Vagina (tissue), 2 donors: ENCODE results near the gene DLL1. TPM values are rescaled to one million over a fixed set of nuclear protein-coding genes. Genes with fewer than 3 reads are reported as not detected.

Source experiments
- DNase-seq, 2 donors: peaks; one replicate each; pipeline ENCODE4 v3.0.0-alpha.2; 2017; ENCODE audit errors: extremely low spot score in 2 of 2
- H3K27ac ChIP-seq: fragments of 200-600 bp; sonication (generic); one replicate; pipeline ENCODE4 v1.5.1; 2019
- H3K27me3 ChIP-seq: fragments of 200-600 bp; sonication (generic); one replicate; pipeline ENCODE4 v1.5.1; 2019
- H3K36me3 ChIP-seq, 2 donors: fragments of 200-600 bp; sonication (generic); one replicate each; pipeline ENCODE4 v1.5.1; 2017 to 2019
- H3K4me1 ChIP-seq: fragments of 200-600 bp; sonication (generic); one replicate; pipeline ENCODE4 v1.5.1; 2019
- H3K4me3 ChIP-seq, 2 donors: fragments of 200-600 bp; sonication (generic); 1 replicate in 1 of 2; 2 replicates in 1 of 2; pipeline ENCODE4 v1.5.1; 2016 to 2019
- H3K9me3 ChIP-seq: fragments of 200-600 bp; sonication (generic); one replicate; pipeline ENCODE4 v1.5.1; 2019
- POLR2A ChIP-seq, 2 donors: fragments of 450-650 bp; IDR thresholded peaks; one replicate each; pipeline ENCODE4 v1.6.1; 2017; ENCODE audit warnings: antibody characterized with exemption in 2 of 2, mild to moderate bottlenecking in 2 of 2, moderate library complexity in 2 of 2
- POLR2AphosphoS5 ChIP-seq, 2 donors: sonication (generic); formaldehyde crosslinking; IDR thresholded peaks; one replicate each; pipeline ENCODE4 v1.9.0; 2017; ENCODE audit warnings: antibody characterized with exemption in 2 of 2, mild to moderate bottlenecking in 2 of 2, low read depth in 1 of 2; ENCODE audit not compliant: insufficient read depth in 1 of 2
- intact Hi-C: fragments of 100-400 bp; cut with DNase I; formaldehyde crosslinking; loops from one replicate; pipeline ENCODE4 v1.15.1; 2023
- total RNA-seq: library from RNA; depleted of rRNA; stranded (reverse); fragments of >200 nt; gene quantifications from one replicate; pipeline ENCODE4 v1.2.3, GENCODE V29; 2016
- TF ChIP-seq, protein P1 (sequence below), 3 experiments: fragments of 450-650 bp in 2 of 3; fragments of 200-600 bp in 1 of 3; sonication (generic) in 1 of 3; IDR thresholded peaks; one replicate each; pipeline ENCODE4 v1.5.1; 2017 to 2019; ENCODE audit warnings: antibody characterized with exemption in 3 of 3, mild to moderate bottlenecking in 2 of 3, moderate library complexity in 2 of 3

Gene DLL1
- total RNA-seq, 1 donor from 2014 or later = 43.5 TPM

DNA sequence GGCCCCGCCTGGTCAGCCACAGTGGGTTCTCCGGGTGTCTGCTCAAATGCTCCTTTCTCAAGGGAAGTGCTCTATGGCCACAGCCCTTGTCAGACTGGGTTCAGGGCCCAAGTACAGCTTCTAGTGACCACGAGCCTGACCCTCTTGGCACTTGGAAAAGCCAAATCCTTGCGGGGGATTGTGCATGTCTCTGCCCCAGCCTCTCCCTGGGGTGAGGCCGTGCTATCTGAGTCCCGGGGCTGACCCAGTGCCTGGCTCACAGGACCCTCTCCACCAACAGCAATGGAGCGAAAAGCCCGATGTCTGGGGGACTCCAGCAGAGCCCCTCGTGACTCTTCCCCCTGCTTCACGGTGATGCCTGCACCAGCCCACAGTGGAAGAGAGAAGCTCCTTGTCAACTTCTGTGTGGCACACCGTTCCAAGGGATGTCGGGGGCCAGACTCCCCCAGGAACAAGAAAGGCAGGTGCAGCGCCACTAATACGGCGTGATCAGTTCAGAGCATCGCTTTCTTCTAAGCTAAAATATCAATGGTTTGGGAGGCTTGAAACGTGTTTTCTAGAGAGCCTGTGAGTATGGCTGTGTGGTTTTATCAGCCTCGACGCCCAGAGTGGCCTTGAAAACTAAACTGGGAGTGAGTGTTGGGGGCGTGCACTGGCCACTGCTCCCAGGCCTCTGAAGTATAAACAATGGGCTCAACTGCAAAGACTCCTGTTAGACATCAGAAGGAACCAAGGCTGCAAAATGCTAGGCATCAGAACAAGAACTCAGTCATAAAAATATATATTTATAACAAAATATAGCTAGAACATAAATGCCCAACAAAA is 51.9 kb downstream of the DLL1 start:
- Histone ChIP-seq H3K4me3 (no peak overlapping the region), H3K4me1 (no peaks in the 10 kb centered on the region), H3K36me3 (no peaks in the 10 kb centered on the region), H3K27ac (no peak overlapping the region), H3K9me3 (no peaks in the 10 kb centered on the region), H3K27me3 (no peaks in the 10 kb centered on the region)
- no peak for DNase-seq
- intact Hi-C loops = no loop called here
- TF ChIP-seq, protein P1, sequence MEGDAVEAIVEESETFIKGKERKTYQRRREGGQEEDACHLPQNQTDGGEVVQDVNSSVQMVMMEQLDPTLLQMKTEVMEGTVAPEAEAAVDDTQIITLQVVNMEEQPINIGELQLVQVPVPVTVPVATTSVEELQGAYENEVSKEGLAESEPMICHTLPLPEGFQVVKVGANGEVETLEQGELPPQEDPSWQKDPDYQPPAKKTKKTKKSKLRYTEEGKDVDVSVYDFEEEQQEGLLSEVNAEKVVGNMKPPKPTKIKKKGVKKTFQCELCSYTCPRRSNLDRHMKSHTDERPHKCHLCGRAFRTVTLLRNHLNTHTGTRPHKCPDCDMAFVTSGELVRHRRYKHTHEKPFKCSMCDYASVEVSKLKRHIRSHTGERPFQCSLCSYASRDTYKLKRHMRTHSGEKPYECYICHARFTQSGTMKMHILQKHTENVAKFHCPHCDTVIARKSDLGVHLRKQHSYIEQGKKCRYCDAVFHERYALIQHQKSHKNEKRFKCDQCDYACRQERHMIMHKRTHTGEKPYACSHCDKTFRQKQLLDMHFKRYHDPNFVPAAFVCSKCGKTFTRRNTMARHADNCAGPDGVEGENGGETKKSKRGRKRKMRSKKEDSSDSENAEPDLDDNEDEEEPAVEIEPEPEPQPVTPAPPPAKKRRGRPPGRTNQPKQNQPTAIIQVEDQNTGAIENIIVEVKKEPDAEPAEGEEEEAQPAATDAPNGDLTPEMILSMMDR (IDR thresholded peaks at IDR 0.05) = no peak
- no peak for TF ChIP-seq POLR2AphosphoS5 (IDR thresholded peaks at IDR 0.05; ENCODE audit: insufficient read depth in 1 of 2, low read depth in 1 of 2)
- TF ChIP-seq POLR2A (IDR thresholded peaks at IDR 0.05) = no peak

DNA sequence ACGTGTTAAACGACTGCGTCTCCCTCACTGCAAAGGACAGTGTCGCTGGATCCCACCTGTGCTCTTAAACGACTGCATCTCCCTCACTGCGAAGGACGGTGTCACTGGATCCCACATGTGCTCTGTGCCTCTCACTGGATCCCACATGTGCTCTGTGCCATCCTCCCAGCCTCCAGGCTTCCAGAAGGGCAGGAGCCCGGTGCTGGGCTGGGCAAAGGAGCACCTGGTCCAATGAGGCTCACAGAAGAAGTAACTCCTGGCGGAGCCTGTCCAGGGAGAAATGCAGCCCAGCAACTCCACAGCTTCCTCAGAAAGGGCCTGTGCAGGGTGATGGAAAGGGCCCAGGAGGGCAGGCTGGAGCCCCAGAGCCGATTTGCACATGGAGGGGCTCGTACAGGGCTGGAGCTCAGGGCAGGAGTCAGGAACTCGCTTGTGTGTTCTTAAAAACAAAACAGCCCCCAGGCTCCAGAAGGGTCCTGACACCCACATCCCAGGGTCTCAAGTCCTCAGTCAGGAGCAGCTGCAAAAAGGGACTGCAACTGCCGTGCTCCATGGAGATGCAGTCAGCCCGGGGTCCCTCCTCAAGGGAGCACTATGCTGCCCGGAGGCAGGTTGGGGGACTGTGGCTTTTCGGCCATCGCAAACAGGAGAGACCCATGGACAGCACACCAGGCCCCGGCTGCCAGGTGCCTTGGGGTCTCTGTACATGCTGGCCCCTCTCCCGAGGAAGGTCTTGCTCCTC is 52.7 kb downstream of the DLL1 start:
- Histone ChIP-seq H3K36me3 (no peaks in the 10 kb centered on the region), H3K9me3 (no peaks in the 10 kb centered on the region), H3K4me3 (no peak overlapping the region), H3K4me1 (no peaks in the 10 kb centered on the region), H3K27ac (no peak overlapping the region), H3K27me3 (no peaks in the 10 kb centered on the region)
- intact Hi-C loops = no loop called here
- TF ChIP-seq, protein P1 (IDR thresholded peaks at IDR 0.05) = no peak
- TF ChIP-seq POLR2AphosphoS5 (IDR thresholded peaks at IDR 0.05; ENCODE audit: insufficient read depth in 1 of 2, low read depth in 1 of 2) (no peak), POLR2A (IDR thresholded peaks at IDR 0.05) (no peak)
- no peak for DNase-seq

DNA sequence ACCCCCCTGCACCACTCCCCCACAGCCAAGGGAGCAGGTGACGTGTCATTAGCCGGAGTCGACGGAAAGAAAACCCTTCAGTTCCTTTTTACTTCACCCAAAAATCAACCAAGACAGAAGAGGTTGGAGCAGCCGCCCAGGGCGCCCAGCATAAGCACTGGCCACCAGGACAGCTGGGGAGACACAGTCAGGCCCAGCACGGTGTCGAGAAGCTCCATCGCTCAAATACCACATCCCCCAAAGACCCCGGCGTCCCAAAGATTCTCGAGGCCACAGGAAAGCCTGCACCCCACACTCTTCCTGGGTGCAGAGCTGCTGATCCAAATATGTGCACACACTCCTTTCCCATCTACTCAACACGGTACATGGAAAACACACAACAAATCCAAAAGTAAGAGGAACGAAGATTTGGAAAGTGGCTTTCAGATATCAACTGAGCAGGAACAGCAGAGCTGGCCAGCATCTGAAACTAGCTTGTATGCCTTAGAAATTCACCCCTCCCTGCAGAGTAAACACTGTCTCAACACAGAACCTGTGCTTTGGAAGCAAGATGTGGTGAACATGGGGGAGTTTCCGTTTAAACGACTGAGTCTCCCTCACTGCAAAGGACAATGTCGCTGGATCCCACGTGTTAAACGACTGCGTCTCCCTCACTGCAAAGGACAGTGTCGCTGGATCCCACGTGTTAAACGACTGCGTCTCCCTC is 54.6 kb downstream of the DLL1 start:
- H3K27ac ChIP-seq = no peak overlapping the region
- H3K9me3 ChIP-seq = no peaks in the 10 kb centered on the region
- intact Hi-C loops = no loop called here
- no peak overlapping the region for H3K4me3 ChIP-seq
- H3K4me1 ChIP-seq = no peaks in the 10 kb centered on the region
- TF ChIP-seq POLR2AphosphoS5 (IDR thresholded peaks at IDR 0.05; ENCODE audit: insufficient read depth in 1 of 2, low read depth in 1 of 2) = no peak
- TF ChIP-seq, protein P1 (IDR thresholded peaks at IDR 0.05) = no peak
- no peak for TF ChIP-seq POLR2A (IDR thresholded peaks at IDR 0.05)
- H3K27me3 ChIP-seq = no peaks in the 10 kb centered on the region
- no peak for DNase-seq
- H3K36me3 ChIP-seq = no peaks in the 10 kb centered on the region

DNA sequence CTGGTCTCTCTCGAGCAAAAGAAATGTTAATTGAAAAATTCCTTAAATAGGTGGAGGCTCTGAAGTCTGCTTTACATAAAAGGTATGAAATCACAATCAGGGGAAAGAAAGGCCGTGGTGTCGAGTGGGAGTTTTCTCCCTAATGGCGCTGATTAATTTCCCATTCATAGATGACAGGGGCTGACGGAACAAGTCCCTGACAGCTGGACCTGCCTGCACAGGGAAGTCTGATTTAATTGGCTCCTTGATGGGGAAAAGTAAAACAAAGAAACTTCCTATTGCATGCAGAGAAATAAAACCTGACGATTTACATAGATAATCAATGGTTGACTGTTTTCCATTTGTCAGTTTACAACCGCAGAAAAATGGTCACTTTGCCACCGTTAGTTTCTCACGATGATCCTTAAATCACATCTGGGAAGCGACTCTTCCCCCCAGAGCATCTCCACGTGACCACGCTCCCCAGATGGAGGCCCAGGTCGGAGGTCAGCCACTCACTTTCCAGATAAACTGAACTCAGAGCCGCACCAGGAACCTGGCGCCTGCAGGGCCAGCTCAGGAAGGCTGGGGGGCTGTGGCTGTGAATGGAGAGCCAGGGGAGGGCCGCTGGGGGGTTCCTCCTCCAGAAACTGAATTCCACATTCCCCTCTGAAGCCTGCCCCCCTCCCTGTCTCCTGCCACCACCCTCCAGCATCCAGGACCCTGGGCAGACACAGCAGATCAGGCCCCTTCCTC is 55.3 kb downstream of the DLL1 start:
- TF ChIP-seq, protein P1 (IDR thresholded peaks at IDR 0.05) = no peak
- no peak for TF ChIP-seq POLR2AphosphoS5 (IDR thresholded peaks at IDR 0.05; ENCODE audit: insufficient read depth in 1 of 2, low read depth in 1 of 2)
- TF ChIP-seq POLR2A (IDR thresholded peaks at IDR 0.05) = no peak
- Histone ChIP-seq H3K4me1 (no peaks in the 10 kb centered on the region), H3K27ac (no peak overlapping the region), H3K36me3 (no peaks in the 10 kb centered on the region), H3K27me3 (no peaks in the 10 kb centered on the region), H3K9me3 (no peaks in the 10 kb centered on the region), H3K4me3 (no peak overlapping the region)
- intact Hi-C loops = no loop called here
- DNase-seq = no peak
